Immature natural killer cell (primary cell): Measurements from ENCODE around the gene SCN1B. TPM values are rescaled to one million over a fixed set of nuclear protein-coding genes. Genes with fewer than 3 reads are reported as not detected.
"Not testable (repeated sequence)": the region's sequence is repeated elsewhere in the genome, so short reads cannot be mapped to it uniquely, and the experiment has no call there.

ENCODE experiments used
- DNase-seq, 3 donors: peaks; one replicate each; pipeline ENCODE4 v3.0.0; 2022; ENCODE audit warnings: mixed read lengths in 1 of 3
- H3K27ac Mint-ChIP-seq, 6 donors: one replicate each; pipeline ENCODE4 v1.8.0; 2020; ENCODE audit warnings: mixed read lengths in 6 of 6, mild to moderate bottlenecking in 5 of 6, inconsistent platforms in 4 of 6, moderate library complexity in 3 of 6
- H3K27me3 Mint-ChIP-seq, 3 donors: one replicate each; pipeline ENCODE4 v1.8.0; 2020 to 2021; ENCODE audit warnings: low read depth in 3 of 3, mild to moderate bottlenecking in 3 of 3, mixed read lengths in 3 of 3, moderate library complexity in 3 of 3, inconsistent platforms in 1 of 3
- H3K36me3 Mint-ChIP-seq, 3 donors: one replicate each; pipeline ENCODE4 v1.8.0; 2020; ENCODE audit warnings: mixed read lengths in 3 of 3, inconsistent platforms in 2 of 3, mild to moderate bottlenecking in 2 of 3
- H3K4me1 Mint-ChIP-seq, 2 donors: one replicate each; pipeline ENCODE4 v1.8.0; 2020; ENCODE audit warnings: inconsistent platforms in 2 of 2, mild to moderate bottlenecking in 2 of 2, mixed read lengths in 2 of 2, moderate library complexity in 1 of 2
- H3K4me3 Mint-ChIP-seq, 5 donors: one replicate each; pipeline ENCODE4 v1.8.0; 2020; ENCODE audit warnings: mild to moderate bottlenecking in 5 of 5, mixed read lengths in 5 of 5, inconsistent platforms in 3 of 5, moderate library complexity in 3 of 5
- H3K9me3 Mint-ChIP-seq, 6 donors: one replicate each; pipeline ENCODE4 v1.8.0; 2020; ENCODE audit warnings: mild to moderate bottlenecking in 6 of 6, mixed read lengths in 6 of 6, inconsistent platforms in 4 of 6, moderate library complexity in 3 of 6
- polyA plus RNA-seq, 3 donors: library from polyadenylated mRNA; unstranded; fragments of 300-500 nt; fragmentation: Illumina TruSeq; gene quantifications; one replicate each; pipeline ENCODE4 v1.2.3, GENCODE V29; 2021

The SCN1B gene
- polyA plus RNA-seq, 3 donors from 2014 or later = 0.27 to 0.83 (median 0.58) TPM

DNA sequence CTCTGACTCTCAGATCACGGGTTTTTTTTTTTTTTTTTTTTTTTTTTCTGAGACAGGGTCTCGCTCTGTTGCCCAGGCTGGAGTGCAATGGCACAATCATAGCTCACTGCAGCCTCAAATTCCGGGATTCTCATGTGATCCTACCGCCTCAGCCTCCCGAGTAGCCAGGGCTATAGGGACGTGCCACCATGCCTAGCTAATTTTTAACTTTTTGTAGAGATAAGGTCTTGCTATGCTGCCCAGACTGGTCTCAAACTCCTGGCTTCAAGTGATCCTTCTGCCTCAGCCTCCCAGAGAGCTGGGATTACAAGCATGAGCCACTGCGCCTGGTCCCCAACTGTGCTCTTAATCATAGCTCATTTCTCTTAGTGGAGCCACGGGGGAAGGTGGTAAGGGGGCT lies 34.7 kb upstream of the SCN1B start:
- DNase-seq = no peak
- H3K36me3 Mint-ChIP-seq = no peaks in the 10 kb centered on the region
- peaks cover 0 to 2% (median 0%) of the 10 kb centered on the region in 6 donors for H3K9me3 Mint-ChIP-seq
- H3K4me3 Mint-ChIP-seq = no peak overlapping the region
- peaks cover 2 to 8% (median 3%) of the 10 kb centered on the region in 3 donors for H3K27me3 Mint-ChIP-seq
- H3K27ac Mint-ChIP-seq = no peak overlapping the region
- peaks cover 22 to 30% of the 10 kb centered on the region in 2 donors for H3K4me1 Mint-ChIP-seq

DNA sequence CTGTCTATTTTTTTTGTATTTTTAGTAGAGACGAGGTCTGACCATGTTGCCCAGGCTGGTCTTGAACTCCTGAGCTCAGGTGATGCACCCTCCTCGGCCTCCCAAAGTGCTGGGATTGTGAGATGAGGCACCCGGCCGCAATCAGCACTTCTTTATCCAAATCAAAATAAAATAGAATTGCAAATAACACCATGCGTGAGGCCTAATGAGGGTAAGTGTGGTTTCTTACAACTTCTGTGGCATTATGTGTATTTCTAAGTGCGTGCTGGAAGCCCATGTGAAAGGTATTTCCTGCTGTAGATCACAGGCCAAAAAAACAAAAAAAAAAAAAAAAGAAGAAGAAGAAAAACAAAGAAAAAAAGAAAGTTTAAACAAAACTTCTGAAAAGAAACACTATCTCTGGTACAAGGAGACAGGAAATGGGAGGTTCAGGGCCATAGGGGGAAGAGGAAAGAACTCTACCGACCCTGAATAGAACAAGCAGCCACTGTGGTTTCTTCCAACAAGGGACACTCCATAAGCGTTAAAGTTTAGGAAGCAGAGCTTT lies 33.1 kb upstream of the SCN1B start:
- Mint-ChIP-seq H3K27ac (peak overlapping the region; percentile 58 to 87 (median 78)), H3K4me1 (peaks cover 36 to 44% of the 10 kb centered on the region in 2 donors), H3K4me3 (peak overlapping the region; percentile 1 to 63 (median 59)), H3K27me3 (peaks cover 0 to 13% (median 2%) of the 10 kb centered on the region in 3 donors), H3K9me3 (peaks cover 0 to 2% (median 0%) of the 10 kb centered on the region in 6 donors), H3K36me3 (no peaks in the 10 kb centered on the region)
- no peak for DNase-seq

DNA sequence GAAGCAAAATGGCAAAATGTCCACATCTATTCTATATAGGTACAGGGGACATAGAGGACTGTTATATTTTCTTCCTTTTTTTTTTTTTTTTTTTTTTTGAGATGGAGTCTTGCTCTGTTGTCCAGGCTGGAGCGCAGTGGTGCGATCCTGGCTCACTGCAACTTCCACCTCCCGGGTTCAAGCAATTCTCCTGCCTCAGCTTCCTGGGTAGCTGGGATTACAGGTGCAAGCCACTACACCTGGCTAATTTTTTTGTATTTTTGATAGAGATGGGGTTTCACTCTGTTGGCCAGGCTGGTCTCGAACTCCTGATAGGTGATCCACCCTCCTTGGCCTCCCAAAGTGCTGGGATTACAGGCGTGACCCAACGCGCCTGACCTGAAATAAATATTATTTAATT lies 32.0 kb upstream of the SCN1B start:
- DNase-seq, H3K9me3 Mint-ChIP-seq, H3K36me3 Mint-ChIP-seq: not testable (repeated sequence)
- Mint-ChIP-seq H3K27me3 (peaks cover 0 to 16% (median 5%) of the 10 kb centered on the region in 3 donors), H3K4me1 (peaks cover 47 to 55% of the 10 kb centered on the region in 2 donors), H3K4me3 (peak overlapping the region in 3 of 5 donors; percentile 1 to 86 (median 85)), H3K27ac (peak overlapping the region in 3 of 6 donors; percentile 85 to 96 (median 93))

DNA sequence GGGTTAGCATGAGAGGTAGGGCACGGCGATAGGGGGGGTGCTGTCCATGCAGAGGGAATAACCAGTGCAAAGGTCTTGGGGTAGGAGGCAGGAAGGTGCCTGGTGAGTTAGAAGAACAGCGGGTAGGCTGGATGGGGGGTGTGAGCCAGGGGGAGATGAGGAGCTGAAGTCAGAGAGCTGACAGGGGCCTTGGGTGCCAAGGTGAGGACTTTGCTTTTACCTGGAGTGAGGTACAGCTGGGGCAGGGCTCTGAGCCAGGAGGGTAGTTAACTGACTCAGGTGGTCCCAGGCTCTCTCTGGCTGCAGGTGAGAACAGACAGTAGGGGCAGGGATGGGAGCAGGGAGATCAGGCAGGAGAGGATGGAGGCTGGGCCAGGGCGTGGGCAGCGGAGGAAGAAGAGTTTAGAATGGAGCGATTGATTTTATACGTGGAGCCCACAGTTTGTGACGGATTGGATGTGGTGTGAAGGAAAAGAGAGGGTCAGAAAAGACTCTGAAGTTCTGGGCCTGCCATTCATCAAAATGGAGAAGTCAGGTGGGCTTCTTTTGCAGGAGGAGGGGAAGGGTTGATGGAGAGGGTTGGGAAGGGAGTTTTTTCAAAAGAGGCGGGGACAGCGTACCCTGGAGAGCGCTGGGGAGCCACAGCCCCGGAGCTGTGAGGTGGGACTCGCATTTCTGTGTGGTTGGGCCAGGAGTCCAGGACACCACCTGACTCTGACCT lies 31.3 kb upstream of the SCN1B start:
- H3K27me3 Mint-ChIP-seq = peaks cover 0 to 14% (median 5%) of the 10 kb centered on the region in 3 donors
- H3K36me3 Mint-ChIP-seq = no peaks in the 10 kb centered on the region
- peak overlapping the region; percentile 74 to 87 (median 86) for H3K4me3 Mint-ChIP-seq
- DNase-seq = no peak
- H3K27ac Mint-ChIP-seq = peak overlapping the region; percentile 63 to 96 (median 94)
- peaks cover 54 to 62% of the 10 kb centered on the region in 2 donors for H3K4me1 Mint-ChIP-seq
- peaks cover 0 to 2% (median 0%) of the 10 kb centered on the region in 6 donors for H3K9me3 Mint-ChIP-seq

DNA sequence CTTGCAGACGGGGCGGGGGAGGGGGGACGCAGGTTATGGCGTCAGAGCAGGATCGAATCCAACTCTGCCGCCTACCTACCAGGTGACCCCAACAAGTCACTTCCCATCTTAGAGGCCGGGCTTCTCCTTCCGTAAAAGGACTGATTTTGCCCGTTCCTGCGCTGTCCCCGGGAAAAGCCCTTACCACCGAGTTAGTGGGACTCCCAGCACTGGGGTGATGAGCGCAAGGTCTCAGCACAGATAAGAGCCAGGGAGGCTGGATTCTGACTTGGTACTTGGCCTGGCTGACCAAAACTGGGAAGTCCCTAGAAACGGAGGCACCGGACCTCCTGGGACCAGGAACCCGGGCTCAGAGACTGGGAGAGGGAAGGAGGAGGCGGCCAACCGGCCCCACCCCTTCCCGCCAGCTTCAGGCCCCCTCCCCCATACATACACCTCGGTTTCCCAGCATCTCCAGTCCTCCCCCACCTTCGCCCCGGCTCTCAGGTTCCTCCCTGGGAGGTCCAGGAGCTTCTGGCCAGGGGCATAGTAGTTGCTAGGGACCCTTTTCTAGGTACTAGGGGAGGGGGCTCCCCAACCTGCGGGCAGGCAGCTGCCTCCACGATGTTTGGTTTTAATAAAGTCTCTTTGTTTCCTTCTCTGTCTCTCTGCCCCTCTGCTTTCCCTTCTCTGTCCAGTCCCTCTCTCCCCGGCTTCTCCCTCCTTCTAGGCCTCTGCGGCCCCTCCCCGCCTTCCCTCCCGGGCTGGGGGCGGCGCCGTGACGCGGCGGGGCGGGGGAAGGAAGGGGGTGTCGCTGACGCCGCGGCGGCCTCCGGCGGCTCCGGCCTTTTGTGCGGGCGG lies 30.6 kb upstream of the SCN1B start, which contains the start of gene GRAMD1A:
Gene GRAMD1A, plus strand, starts transcription at position 826 of the 840 bp plus-strand sequence. CDS start 156 bp downstream, outside the sequence.
- Mint-ChIP-seq H3K4me3 (peak within 1 kb of the TSS; percentile 91 to 98 (median 94)), H3K9me3 (peaks cover 0 to 2% (median 0%) of the 10 kb centered on the region in 6 donors), H3K27me3 (peaks cover 0 to 14% (median 5%) of the 10 kb centered on the region in 3 donors), H3K27ac (peak within 1 kb of the TSS; percentile 87 to 99 (median 95)), H3K36me3 (no peaks in the 10 kb centered on the region), H3K4me1 (peaks cover 55 to 60% of the 10 kb centered on the region in 2 donors)
- peak; percentile 73 to 76 (median 74) for DNase-seq

DNA sequence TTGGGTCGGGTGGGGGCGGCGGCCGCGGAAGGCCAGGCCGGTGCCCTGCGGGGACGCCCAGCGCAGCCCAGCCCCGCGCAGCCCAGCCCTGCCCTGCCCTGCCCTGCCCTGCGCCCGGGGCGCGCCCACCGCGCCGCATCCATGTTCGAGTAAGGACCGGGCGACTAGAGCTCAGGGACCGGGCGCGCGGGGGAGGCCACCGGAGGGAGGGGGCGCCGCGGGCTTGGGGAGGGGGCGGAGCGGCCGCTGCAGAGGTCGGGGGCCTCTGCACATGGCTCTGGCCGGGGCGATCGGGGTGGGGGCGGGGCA lies 30.0 kb upstream of the SCN1B start:
- H3K36me3 Mint-ChIP-seq = no peaks in the 10 kb centered on the region
- no peak overlapping the region for H3K4me3 Mint-ChIP-seq

DNA sequence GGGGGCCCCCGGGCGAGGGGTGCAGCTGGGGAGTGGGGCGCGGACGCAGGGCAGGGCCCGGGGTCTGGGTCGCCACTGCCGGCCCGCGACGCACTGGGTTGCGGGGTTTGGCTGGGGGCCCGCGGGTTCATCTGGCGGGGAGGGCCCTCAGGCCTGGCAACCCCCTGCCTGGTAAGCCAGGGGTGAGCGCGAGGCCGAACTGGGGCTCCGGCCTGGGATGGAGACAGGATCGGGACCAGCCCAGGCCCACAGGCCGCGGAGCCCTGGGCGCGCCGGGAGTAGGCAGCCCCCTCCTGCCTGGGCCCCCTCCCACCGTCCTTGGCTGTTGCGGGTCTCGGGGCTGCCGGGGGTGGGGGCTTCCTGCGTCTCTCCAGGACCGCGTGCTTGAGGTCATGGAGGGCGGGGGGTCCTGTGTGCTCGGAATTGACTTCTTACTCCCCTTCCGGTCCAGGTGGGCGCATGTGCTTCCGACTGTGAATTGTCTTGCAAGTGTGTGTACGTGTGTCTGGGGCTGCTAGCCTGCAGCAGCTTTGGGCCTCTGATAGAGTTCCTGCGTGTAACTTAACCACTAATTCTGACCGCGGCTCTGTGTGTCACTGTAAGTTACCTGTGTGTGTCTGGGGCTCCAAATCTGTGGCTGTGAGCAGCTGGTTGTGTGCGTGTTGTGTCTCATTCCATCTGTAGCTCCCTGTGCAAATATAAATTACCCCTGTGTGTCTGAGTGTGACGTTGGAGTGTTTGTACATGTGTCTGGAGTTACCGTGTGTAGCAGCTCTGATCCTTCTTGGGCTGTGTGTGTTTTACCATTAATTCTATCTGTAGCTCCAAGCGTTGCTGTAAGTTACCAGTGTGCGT lies 29.4 kb upstream of the SCN1B start:
- DNase-seq = peak; percentile 46 to 57 (median 56)
- H3K27ac Mint-ChIP-seq = peak overlapping the region; percentile 87 to 99 (median 94)
- H3K4me1 Mint-ChIP-seq = peaks cover 55 to 63% of the 10 kb centered on the region in 2 donors
- peaks cover 0 to 1% (median 0%) of the 10 kb centered on the region in 6 donors for H3K9me3 Mint-ChIP-seq
- H3K36me3 Mint-ChIP-seq = no peaks in the 10 kb centered on the region
- H3K4me3 Mint-ChIP-seq = peak overlapping the region; percentile 91 to 98 (median 94)
- peaks cover 0 to 14% (median 2%) of the 10 kb centered on the region in 3 donors for H3K27me3 Mint-ChIP-seq

More for the DNA sequence above, 30.0 kb upstream of the SCN1B start:
- H3K9me3 Mint-ChIP-seq = peaks cover 0 to 2% (median 0%) of the 10 kb centered on the region in 6 donors
- H3K27me3 Mint-ChIP-seq = peaks cover 0 to 14% (median 5%) of the 10 kb centered on the region in 3 donors
- H3K4me1 Mint-ChIP-seq = peaks cover 55 to 60% of the 10 kb centered on the region in 2 donors
- H3K27ac Mint-ChIP-seq = peak overlapping the region in 1 of 6 donors; percentile 85
- no peak for DNase-seq

DNA sequence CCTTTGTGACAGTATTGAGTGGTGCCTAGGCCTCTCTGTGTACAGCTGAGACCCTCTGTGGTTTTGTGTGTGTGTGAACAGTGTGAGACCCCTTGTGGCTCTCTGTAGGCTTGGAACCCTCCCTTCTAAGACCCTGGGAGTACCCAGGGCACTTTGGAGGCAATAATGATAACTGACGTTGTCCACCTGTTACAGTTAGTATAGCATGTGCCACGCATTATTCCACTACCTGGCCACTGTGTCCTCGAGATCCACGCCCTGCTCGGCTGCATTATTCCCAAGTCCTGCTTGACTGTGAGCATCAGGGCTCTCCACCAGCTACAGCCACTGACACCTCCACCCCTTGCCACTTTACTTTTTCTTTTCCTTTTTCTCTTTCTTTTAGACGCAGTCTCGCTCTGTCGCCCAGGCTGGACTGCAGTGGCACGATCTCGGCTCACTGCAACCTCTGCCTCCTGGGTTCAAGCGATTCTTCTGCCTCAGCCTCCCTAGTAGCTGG lies 28.2 kb upstream of the SCN1B start:
- H3K27me3 Mint-ChIP-seq = peaks cover 0 to 14% (median 2%) of the 10 kb centered on the region in 3 donors
- H3K36me3 Mint-ChIP-seq = peaks cover 0 to 7% (median 6%) of the 10 kb centered on the region in 3 donors
- no peaks in the 10 kb centered on the region for H3K9me3 Mint-ChIP-seq
- DNase-seq = no peak
- H3K27ac Mint-ChIP-seq = peak overlapping the region; percentile 87 to 99 (median 94)
- peak overlapping the region; percentile 91 to 98 (median 94) for H3K4me3 Mint-ChIP-seq
- H3K4me1 Mint-ChIP-seq = peaks cover 57 to 59% of the 10 kb centered on the region in 2 donors

DNA sequence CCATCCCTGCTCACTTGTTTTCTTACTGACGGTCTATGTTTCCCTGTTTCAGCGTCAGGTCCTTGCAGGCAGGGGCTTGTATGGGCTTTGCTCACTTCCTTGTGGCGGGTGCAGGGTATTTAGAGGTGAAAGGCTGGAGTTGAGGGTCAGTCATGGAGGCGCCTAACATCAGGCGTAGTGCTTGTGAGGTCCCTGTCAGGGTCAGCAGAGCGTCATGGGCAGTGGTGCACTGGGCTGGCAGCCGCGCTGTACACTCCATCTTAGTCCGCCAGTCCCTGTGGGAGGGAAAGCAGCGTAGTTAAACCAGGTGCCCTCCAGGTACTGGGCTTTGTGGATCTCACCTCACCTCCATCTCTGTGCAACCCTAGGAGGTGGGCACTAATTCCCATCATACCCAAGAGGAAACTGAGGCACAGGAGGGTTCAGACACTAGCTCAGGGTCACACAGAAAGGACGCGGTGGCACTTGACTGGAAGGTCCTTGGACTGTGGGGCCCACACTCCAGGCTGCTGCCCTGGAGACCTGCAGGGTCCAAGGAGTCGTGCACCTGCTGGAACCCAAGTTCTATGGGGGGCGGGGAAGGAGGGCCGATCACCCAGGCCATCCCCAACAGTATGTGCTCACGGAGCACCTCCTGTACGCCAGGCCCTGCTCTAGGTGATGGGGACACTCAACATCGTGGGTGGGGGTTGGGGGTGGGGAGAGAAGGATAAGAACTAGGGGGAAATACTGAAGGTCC lies 25.6 kb upstream of the SCN1B start:
- H3K4me1 Mint-ChIP-seq = peaks cover 39 to 43% of the 10 kb centered on the region in 2 donors
- DNase-seq = no peak
- H3K4me3 Mint-ChIP-seq = peak overlapping the region in 1 of 5 donors; percentile 44
- H3K36me3 Mint-ChIP-seq = peaks cover 0 to 7% (median 6%) of the 10 kb centered on the region in 3 donors
- peaks cover 0 to 11% (median 2%) of the 10 kb centered on the region in 3 donors for H3K27me3 Mint-ChIP-seq
- no peaks in the 10 kb centered on the region for H3K9me3 Mint-ChIP-seq
- H3K27ac Mint-ChIP-seq = peak overlapping the region in 3 of 6 donors; percentile 45 to 74 (median 49)

DNA sequence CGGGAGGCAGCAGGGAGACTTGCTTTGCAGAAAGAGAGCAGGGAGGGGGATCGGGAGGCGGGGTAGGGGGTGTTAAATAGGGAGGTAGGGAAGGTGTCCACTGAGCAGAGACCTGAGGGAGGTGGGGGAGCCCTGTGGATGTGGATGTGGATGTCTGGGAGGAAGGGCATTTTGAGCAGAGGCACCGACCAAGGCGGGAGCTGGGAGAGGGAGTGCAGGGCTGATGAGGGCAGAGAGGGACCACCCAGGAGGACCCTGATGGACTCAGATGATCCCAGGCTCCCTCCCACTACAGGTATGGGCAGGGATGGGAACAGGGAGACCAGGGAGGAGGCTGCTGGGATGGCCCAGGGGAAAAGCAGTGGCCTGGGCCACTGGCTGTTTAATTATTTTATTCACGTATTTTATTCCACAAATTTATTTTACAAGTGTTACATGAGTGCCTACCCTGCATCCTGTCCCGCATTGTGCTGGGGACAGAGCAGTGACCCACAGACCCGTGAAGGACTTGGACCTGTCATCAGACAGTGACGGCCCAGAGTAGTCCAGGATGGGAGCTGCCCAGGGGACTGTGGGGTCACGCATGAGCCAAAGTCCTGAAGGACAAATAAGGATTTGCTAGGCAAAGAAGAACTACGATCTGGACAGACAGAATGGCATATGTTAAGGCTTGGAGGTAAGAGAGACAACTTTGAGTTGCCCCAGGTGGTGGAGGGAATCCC lies 24.9 kb upstream of the SCN1B start:
- H3K4me1 Mint-ChIP-seq = peaks cover 43 to 45% of the 10 kb centered on the region in 2 donors

DNA sequence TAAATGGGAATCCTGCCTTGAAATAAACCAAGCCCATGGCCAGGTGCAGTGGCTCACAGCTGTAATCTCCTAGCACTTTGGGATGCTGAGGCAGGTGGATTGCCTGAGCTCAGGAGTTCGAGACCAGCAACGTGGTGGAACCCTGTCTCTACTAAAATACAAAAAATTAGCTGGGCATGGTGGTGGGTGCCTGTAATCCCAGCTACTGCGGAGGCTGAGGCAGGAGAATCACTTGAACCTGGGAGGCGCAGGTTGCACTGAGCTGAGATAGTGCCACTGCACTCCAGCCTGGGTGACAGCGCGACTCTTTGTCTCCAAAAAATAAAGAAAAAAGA lies 24.3 kb upstream of the SCN1B start:
- H3K4me3 Mint-ChIP-seq, H3K27me3 Mint-ChIP-seq, DNase-seq, H3K9me3 Mint-ChIP-seq: not testable (repeated sequence)
- Mint-ChIP-seq H3K36me3 (peaks cover 0 to 13% (median 6%) of the 10 kb centered on the region in 3 donors), H3K4me1 (peaks cover 45 to 48% of the 10 kb centered on the region in 2 donors), H3K27ac (peak overlapping the region in 1 of 6 donors; percentile 4)

More for the DNA sequence above, 24.9 kb upstream of the SCN1B start:
- peak overlapping the region in 1 of 6 donors; percentile 39 for H3K27ac Mint-ChIP-seq
- no peak for DNase-seq
- peaks cover 0 to 11% (median 3%) of the 10 kb centered on the region in 3 donors for H3K27me3 Mint-ChIP-seq
- H3K4me3 Mint-ChIP-seq = no peak overlapping the region
- peaks cover 0 to 10% (median 6%) of the 10 kb centered on the region in 3 donors for H3K36me3 Mint-ChIP-seq
- H3K9me3 Mint-ChIP-seq = no peaks in the 10 kb centered on the region
